KMS-11 (cell line): ENCODE measurements around the gene SLC15A3.

ENCODE experiments used
- H2AFZ ChIP-seq: fragments of 200-600 bp; sonication (generic); 2 replicates; pipeline ENCODE4 v1.6.1; 2016; ENCODE audit warnings: antibody characterized with exemption, mixed run types, low read depth
- H3K27ac ChIP-seq: fragments of 200-600 bp; sonication (generic); 2 replicates; pipeline ENCODE4 v1.6.1; 2016; ENCODE audit warnings: mild to moderate bottlenecking, mixed run types
- H3K27me3 ChIP-seq: fragments of 200-600 bp; sonication (generic); 2 replicates; pipeline ENCODE4 v1.6.1; 2017; ENCODE audit warnings: mild to moderate bottlenecking, low read depth, mixed run types, moderate library complexity; ENCODE audit not compliant: insufficient read depth
- H3K36me3 ChIP-seq: fragments of 200-600 bp; sonication (generic); 2 replicates; pipeline ENCODE4 v1.6.1; 2017; ENCODE audit warnings: mild to moderate bottlenecking, mixed run types; ENCODE audit not compliant: insufficient read depth
- H3K4me1 ChIP-seq: fragments of 200-600 bp; sonication (generic); 2 replicates; pipeline ENCODE4 v1.6.1; 2016; ENCODE audit warnings: mild to moderate bottlenecking, low read depth, mixed run types; ENCODE audit not compliant: poor library complexity, severe bottlenecking
- H3K4me2 ChIP-seq: fragments of 200-600 bp; sonication (generic); 2 replicates; pipeline ENCODE4 v1.7.0; 2016; ENCODE audit warnings: mild to moderate bottlenecking, mixed run types
- H3K4me3 ChIP-seq: fragments of 200-600 bp; sonication (generic); IDR thresholded peaks from 2 replicates; pipeline ENCODE4 v1.6.1; 2017; ENCODE audit warnings: low read depth, low read length, mixed read lengths; ENCODE audit not compliant: insufficient read depth
- H3K79me2 ChIP-seq: fragments of 200-600 bp; sonication (generic); 2 replicates; pipeline ENCODE4 v1.6.1; 2016; ENCODE audit warnings: low read depth, mixed run types; ENCODE audit not compliant: insufficient read depth
- H3K9ac ChIP-seq: fragments of 200-600 bp; sonication (generic); 2 replicates; pipeline ENCODE4 v1.6.1; 2016; ENCODE audit warnings: mild to moderate bottlenecking, mixed run types
- H4K20me1 ChIP-seq: fragments of 200-600 bp; sonication (generic); 2 replicates; pipeline ENCODE4 v1.6.1; 2016; ENCODE audit warnings: mild to moderate bottlenecking, mixed run types; ENCODE audit not compliant: insufficient read depth
- TF ChIP-seq, protein P1 (sequence below): fragments of 200-600 bp; sonication (generic); conservative IDR thresholded peaks from 2 replicates; pipeline ENCODE4 v1.6.1; 2017; ENCODE audit warnings: low read depth, mild to moderate bottlenecking, antibody characterized with exemption, low read length, moderate library complexity, mixed read lengths

Gene SLC15A3

GRCh38 chr11:60923326-60923725, 28.6 kb downstream of the SLC15A3 start:
- TF ChIP-seq, protein P1, sequence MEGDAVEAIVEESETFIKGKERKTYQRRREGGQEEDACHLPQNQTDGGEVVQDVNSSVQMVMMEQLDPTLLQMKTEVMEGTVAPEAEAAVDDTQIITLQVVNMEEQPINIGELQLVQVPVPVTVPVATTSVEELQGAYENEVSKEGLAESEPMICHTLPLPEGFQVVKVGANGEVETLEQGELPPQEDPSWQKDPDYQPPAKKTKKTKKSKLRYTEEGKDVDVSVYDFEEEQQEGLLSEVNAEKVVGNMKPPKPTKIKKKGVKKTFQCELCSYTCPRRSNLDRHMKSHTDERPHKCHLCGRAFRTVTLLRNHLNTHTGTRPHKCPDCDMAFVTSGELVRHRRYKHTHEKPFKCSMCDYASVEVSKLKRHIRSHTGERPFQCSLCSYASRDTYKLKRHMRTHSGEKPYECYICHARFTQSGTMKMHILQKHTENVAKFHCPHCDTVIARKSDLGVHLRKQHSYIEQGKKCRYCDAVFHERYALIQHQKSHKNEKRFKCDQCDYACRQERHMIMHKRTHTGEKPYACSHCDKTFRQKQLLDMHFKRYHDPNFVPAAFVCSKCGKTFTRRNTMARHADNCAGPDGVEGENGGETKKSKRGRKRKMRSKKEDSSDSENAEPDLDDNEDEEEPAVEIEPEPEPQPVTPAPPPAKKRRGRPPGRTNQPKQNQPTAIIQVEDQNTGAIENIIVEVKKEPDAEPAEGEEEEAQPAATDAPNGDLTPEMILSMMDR: no peak
- Histone ChIP-seq H3K9ac (no peak overlapping the region), H2AFZ (no peak overlapping the region), H3K79me2 (peaks cover 11% of the 10 kb centered on the region), H3K36me3 (no peaks in the 10 kb centered on the region; the same call in 1 of the 2 replicates), H3K4me3 (no peak overlapping the region), H3K4me2 (0 out of 2 replicates have a peak overlapping the region, but pooled peaks have one; percentile 64), H4K20me1 (no peaks in the 10 kb centered on the region; the same call in 1 of the 2 replicates), H3K27me3 (peaks cover 10% of the 10 kb centered on the region), H3K27ac (no peak overlapping the region), H3K4me1 (peaks cover 28% of the 10 kb centered on the region)

GRCh38 chr11:60922906-60923305, 29.1 kb downstream of the SLC15A3 start:
- H3K4me2 ChIP-seq: no peak overlapping the region

DNA sequence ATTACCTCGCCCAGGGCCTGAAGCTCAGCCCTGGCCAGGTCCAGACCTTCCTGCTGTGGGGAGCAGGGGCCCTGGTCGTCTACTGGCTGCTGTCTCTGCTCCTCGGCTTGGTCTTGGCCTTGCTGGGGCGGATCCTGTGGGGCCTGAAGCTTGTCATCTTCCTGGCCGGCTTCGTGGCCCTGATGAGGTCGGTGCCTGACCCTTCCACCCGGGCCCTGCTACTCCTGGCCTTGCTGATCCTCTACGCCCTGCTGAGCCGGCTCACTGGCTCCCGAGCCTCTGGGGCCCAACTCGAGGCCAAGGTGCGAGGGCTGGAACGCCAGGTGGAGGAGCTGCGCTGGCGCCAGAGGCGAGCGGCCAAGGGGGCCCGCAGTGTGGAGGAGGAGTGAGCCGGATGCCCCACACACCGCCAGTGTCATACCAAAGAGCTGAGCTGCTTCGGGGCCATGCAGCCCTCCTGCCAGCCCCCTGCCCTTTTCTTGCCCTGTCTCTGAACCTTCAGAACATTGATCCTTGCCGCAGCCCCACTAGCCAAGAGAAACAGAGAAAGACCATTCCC, 30.1 kb downstream of the SLC15A3 start:
- peaks cover 4% of the 10 kb centered on the region for H4K20me1 ChIP-seq
- no peak overlapping the region for H3K27ac ChIP-seq
- H2AFZ ChIP-seq: no peak overlapping the region
- no peak overlapping the region for H3K9ac ChIP-seq
- peaks cover 40% of the 10 kb centered on the region for H3K4me1 ChIP-seq
- no peak overlapping the region for H3K4me3 ChIP-seq
- no peaks in the 10 kb centered on the region; the same call in 1 of the 2 replicates for H3K36me3 ChIP-seq
- H3K79me2 ChIP-seq: peaks cover 26% of the 10 kb centered on the region
- peaks cover 10% of the 10 kb centered on the region for H3K27me3 ChIP-seq
- H3K4me2 ChIP-seq: no peak overlapping the region
- TF ChIP-seq, protein P1: no peak

More at GRCh38 chr11:60922906-60923305, 29.1 kb downstream of the SLC15A3 start:
- Histone ChIP-seq H2AFZ (no peak overlapping the region), H3K27me3 (peaks cover 10% of the 10 kb centered on the region), H3K27ac (no peak overlapping the region), H4K20me1 (peaks cover 3% of the 10 kb centered on the region; the same call in 1 of the 2 replicates), H3K36me3 (no peaks in the 10 kb centered on the region; the same call in 1 of the 2 replicates), H3K4me1 (peaks cover 32% of the 10 kb centered on the region), H3K4me3 (no peak overlapping the region), H3K9ac (no peak overlapping the region), H3K79me2 (peaks cover 15% of the 10 kb centered on the region)
- TF ChIP-seq, protein P1: no peak

DNA sequence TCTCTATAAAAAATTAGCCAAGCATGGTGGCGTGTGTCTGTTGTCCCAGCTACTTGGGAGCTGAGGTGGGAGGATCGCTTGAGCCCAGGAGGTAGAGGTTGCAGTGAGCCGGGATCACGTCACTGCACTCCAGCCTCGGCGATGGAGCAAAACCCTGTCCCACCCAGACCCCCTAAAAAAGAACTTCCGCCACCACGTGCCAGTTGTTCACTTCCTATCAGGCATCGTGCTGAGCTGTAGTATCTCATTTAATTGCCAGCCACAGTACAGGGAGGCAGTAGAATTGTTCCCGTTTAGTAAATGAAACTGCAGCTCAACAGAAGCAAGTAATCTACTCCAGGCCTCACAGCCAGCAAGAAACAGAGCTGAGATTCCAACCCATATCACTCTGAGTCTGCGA, 30.7 kb downstream of the SLC15A3 start:
- TF ChIP-seq, protein P1: no peak
- H3K27me3 ChIP-seq: peaks cover 10% of the 10 kb centered on the region
- no peak overlapping the region for H3K4me3 ChIP-seq
- no peaks in the 10 kb centered on the region; the same call in 1 of the 2 replicates for H3K36me3 ChIP-seq
- peaks cover 46% of the 10 kb centered on the region for H3K4me1 ChIP-seq
- H3K4me2 ChIP-seq: no peak overlapping the region
- H3K79me2 ChIP-seq: peaks cover 32% of the 10 kb centered on the region
- peaks cover 4% of the 10 kb centered on the region for H4K20me1 ChIP-seq
- no peak overlapping the region for H2AFZ ChIP-seq
- H3K27ac ChIP-seq: no peak overlapping the region
- no peak overlapping the region for H3K9ac ChIP-seq
